ENCODE measurements around the gene ALPP. TPM values are rescaled to one million over a fixed set of nuclear protein-coding genes. Genes with fewer than 3 reads are reported as not detected.
A peak's percentile ranks its signal among the peaks of the same experiment; 100 is the strongest.
"Not testable (repeated sequence)": the region's sequence is repeated elsewhere in the genome, so short reads cannot be mapped to it uniquely, and the experiment has no call there.

The ALPP gene
- total RNA-seq, 4 donors from 2014 or later: not detected

- TF ChIP-seq POLR2A (IDR thresholded peaks at IDR 0.05) (no peak), CTCF (IDR thresholded peaks at IDR 0.05) (peak in 2 of 6 experiments; percentile 21 to 22)
- Histone ChIP-seq H3K27me3 (peaks cover 0 to 35% of the 10 kb centered on the region in 2 donors), H3K4me3 (peak overlapping the region in 3 of 4 donors; percentile 23 to 37 (median 37)), H3K9me3 (peaks cover 0 to 2% (median 0%) of the 10 kb centered on the region in 4 donors), H3K36me3 (no peaks in the 10 kb centered on the region), H3K27ac (no peak overlapping the region), H3K4me1 (peaks cover 0 to 25% (median 1%) of the 10 kb centered on the region in 4 donors)
- peak in 1 of 3 donors; percentile 72 for DNase-seq
Observed at GRCh38 chr2:232420463-232421188, 42.1 kb downstream of the ALPP start.

GRCh38 chr2:232421189-232421785 lies 42.7 kb downstream of the ALPP start:
- Histone ChIP-seq H3K4me3 (peak overlapping the region in 2 of 4 donors; percentile 37), H3K9me3 (peaks cover 0 to 2% (median 0%) of the 10 kb centered on the region in 4 donors), H3K4me1 (peaks cover 0 to 25% (median 1%) of the 10 kb centered on the region in 4 donors), H3K27ac (no peak overlapping the region), H3K36me3 (no peaks in the 10 kb centered on the region), H3K27me3 (peaks cover 0 to 35% of the 10 kb centered on the region in 2 donors)
- DNase-seq: no peak
- no peak for TF ChIP-seq CTCF (IDR thresholded peaks at IDR 0.05)
- TF ChIP-seq POLR2A (IDR thresholded peaks at IDR 0.05): no peak

GRCh38 chr2:232422051-232422450 lies 43.5 kb downstream of the ALPP start:
- TF ChIP-seq POLR2A (IDR thresholded peaks at IDR 0.05): no peak
- TF ChIP-seq CTCF (IDR thresholded peaks at IDR 0.05): no peak
- Histone ChIP-seq H3K4me1 (peaks cover 0 to 25% (median 1%) of the 10 kb centered on the region in 4 donors), H3K27ac (no peak overlapping the region), H3K4me3 (no peak overlapping the region), H3K27me3 (peaks cover 0 to 35% of the 10 kb centered on the region in 2 donors), H3K9me3 (peaks cover 0 to 2% (median 0%) of the 10 kb centered on the region in 4 donors), H3K36me3 (no peaks in the 10 kb centered on the region)
- no peak for DNase-seq

GRCh38 chr2:232422996-232423395 lies 44.4 kb downstream of the ALPP start:
- not testable (repeated sequence) for H3K36me3 ChIP-seq, DNase-seq, H3K9me3 ChIP-seq, H3K27ac ChIP-seq, H3K4me3 ChIP-seq
- Histone ChIP-seq H3K27me3 (peaks cover 0 to 34% of the 10 kb centered on the region in 2 donors), H3K4me1 (peaks cover 0 to 25% (median 1%) of the 10 kb centered on the region in 4 donors)

- not testable (repeated sequence) for H3K27ac ChIP-seq, DNase-seq, H3K4me3 ChIP-seq, H3K36me3 ChIP-seq, H3K9me3 ChIP-seq
- Histone ChIP-seq H3K27me3 (peaks cover 0 to 30% of the 10 kb centered on the region in 2 donors), H3K4me1 (peaks cover 0 to 25% (median 1%) of the 10 kb centered on the region in 4 donors)
Observed at GRCh38 chr2:232423407-232423806, 44.9 kb downstream of the ALPP start.

- Histone ChIP-seq H3K36me3 (no peaks in the 10 kb centered on the region), H3K4me3 (no peak overlapping the region), H3K27ac (no peak overlapping the region), H3K27me3 (no peaks in the 10 kb centered on the region), H3K9me3 (no peaks in the 10 kb centered on the region), H3K4me1 (no peaks in the 10 kb centered on the region)
- no peak for TF ChIP-seq CTCF (IDR thresholded peaks at IDR 0.05)
- no peak for TF ChIP-seq POLR2A (IDR thresholded peaks at IDR 0.05)
- DNase-seq: peak in 1 of 3 donors; percentile 25
Observed at GRCh38 chr2:232431705-232432590, 53.4 kb downstream of the ALPP start.

Small RNA genes within 50 kb of the gene (small RNA-seq; reads per million reads assigned to genes)
- gene AC068134.3 (0 reads per million in 2 donors), gene AC068134.4 (0 reads per million in 2 donors)

Other genes starting within 250 kb of the ALPP start
- not detected for gene ALPG, start 28.1 kb downstream of the ALPP start, total RNA-seq
- 100 to 1,000 TPM in 3 of 4 donors, 10 to 100 TPM in 1; 22.3 to 473 (median 350) TPM for gene ALPI, start 77.4 kb downstream of the ALPP start, total RNA-seq
- gene ECEL1, start 109.1 kb downstream of the ALPP start, total RNA-seq: not detected
- not detected for gene PRSS56, start 141.6 kb downstream of the ALPP start, total RNA-seq
- gene CHRND, start 147.4 kb downstream of the ALPP start, total RNA-seq: not detected
- gene CHRNG, start 160.9 kb downstream of the ALPP start, total RNA-seq: not detected
- 10 to 100 TPM in 3 of 4 donors, 1 to 10 TPM in 1; 8.6 to 31.4 (median 13.4) TPM for gene TIGD1, start 171.8 kb downstream of the ALPP start, total RNA-seq
- 10 to 100 TPM; 33.0 to 51.8 (median 44.1) TPM for gene EIF4E2, start 171.9 kb downstream of the ALPP start, total RNA-seq

All from Peyer's patch (tissue), 4 donors.